Adrenal gland (tissue), 12 donors: ENCODE results near the gene INVS. TPM values are rescaled to one million over a fixed set of nuclear protein-coding genes. Genes with fewer than 3 reads are reported as not detected.

Experiments
- DNase-seq, 7 donors: peaks; one replicate each; pipeline ENCODE4 v3.0.0-alpha.2; 2019 to 2020
- H3K27ac ChIP-seq, 5 donors: fragments of 200-600 bp; sonication (generic) in 4 of 5; 1 replicate in 3 of 5; 2 replicates in 2 of 5; pipeline versions ENCODE4 v1.5.1 to v1.8.0; 2016 to 2020; ENCODE audit warnings: mild to moderate bottlenecking in 1 of 5
- H3K27me3 ChIP-seq: fragments of 200-600 bp; 2 replicates; pipeline ENCODE4 v1.8.0; 2021
- H3K36me3 ChIP-seq, 2 donors: fragments of 200-600 bp; replicated peaks in 1 of 2; 1 replicate in 1 of 2; 2 replicates in 1 of 2; pipeline versions ENCODE4 v1.5.1 to v1.8.0; 2018 to 2022
- H3K4me1 ChIP-seq, 2 donors: fragments of 200-600 bp; replicated peaks in 1 of 2; 1 replicate in 1 of 2; 2 replicates in 1 of 2; pipeline versions ENCODE4 v1.5.1 to v1.8.0; 2018 to 2021
- H3K4me3 ChIP-seq, 4 donors: fragments of 200-600 bp; sonication (generic) in 3 of 4; one replicate each; pipeline ENCODE4 v1.5.1; 2016 to 2018
- H3K9me3 ChIP-seq, 3 donors: fragments of 200-600 bp; sonication (generic) in 1 of 3; replicated peaks in 1 of 3; 1 replicate in 2 of 3; 2 replicates in 1 of 3; pipeline versions ENCODE4 v1.5.1 to v1.8.0; 2016 to 2021
- CTCF ChIP-seq, 6 experiments: fragments of 450-650 bp in 4 of 6; fragments of 200-600 bp in 2 of 6; sonication (generic) in 1 of 6; IDR thresholded peaks; 1 replicate in 5 of 6; 2 replicates in 1 of 6; pipeline versions ENCODE4 v1.5.1 to v1.8.0; 2016 to 2021; ENCODE audit warnings: antibody characterized with exemption in 6 of 6, mild to moderate bottlenecking in 2 of 6, moderate library complexity in 1 of 6
- POLR2A ChIP-seq, 2 donors: fragments of 450-650 bp; IDR thresholded peaks; one replicate each; pipeline ENCODE4 v1.6.1; 2017; ENCODE audit warnings: antibody characterized with exemption in 2 of 2, mild to moderate bottlenecking in 2 of 2, moderate library complexity in 1 of 2
- WGBS, 4 donors: extraction: QIAGEN DNeasy Blood & Tissue Kit in 2 of 4; methylation state at CpG; one replicate each; pipeline versions ENCODE4 v1.1.5 to v1.1.7; 2013 to 2017; 5-methylcytosine and 5-hydroxymethylcytosine counted together
- intact Hi-C, 2 donors: fragments of 100-400 bp; cut with DNase I; formaldehyde crosslinking; loops; one replicate each; pipeline versions ENCODE4 v1.14.1 to v1.15.0; 2022 to 2023
- polyA plus RNA-seq, 3 donors: library from polyadenylated mRNA; stranded (reverse); fragments of 200-250 nt in 2 of 3; fragments of 350-450 nt in 1 of 3; fragmentation: Illumina TruSeq in 1 of 3; extraction: RNeasy Lipid Tissue Mini Kit (QIAGEN cat#74804) in 1 of 3; gene quantifications; one replicate each; pipeline ENCODE4 v1.2.3, GENCODE V29; 2013 to 2014
- total RNA-seq, 9 donors: library from RNA; depleted of rRNA in 4 of 9; stranded (reverse); fragments of >200 nt in 4 of 9; fragments of 120-200 nt in 1 of 9; fragmentation: NEBNext Ultra II Directional in 1 of 9; extraction: Animal tissue kit (Norgen Biotek cat#: 25700) in 1 of 9; gene quantifications; one replicate each; pipeline versions ENCODE4 v1.1.0 to v1.2.4, GENCODE V29; 2013 to 2023
- donor health status: healthy with polysubstance abuse.
- donor health status: Bipolar disorder and iron deficiency.
- donor health status: DM: yes; HTN: yes; CAD: no.
- donor health status: DM: no; HTN: no; CAD: no.
- donor health status: DM: no; HTN: no; CAD: no.
- donor health status: DM: yes; HTN: yes; CAD: no.

Gene INVS
- total and polyA plus RNA-seq, 12 donors, result 6.4 to 47.7 (median 24.4) TPM

- Histone ChIP-seq H3K9me3 (no peaks in the 10 kb centered on the region), H3K4me3 (no peak overlapping the region), H3K27me3 (no peaks in the 10 kb centered on the region), H3K4me1 (peaks cover 0 to 2% of the 10 kb centered on the region in 2 donors), H3K36me3 (no peaks in the 10 kb centered on the region), H3K27ac (no peak overlapping the region)
- intact Hi-C loops, result loop anchor here in 1 of 2 donors (10.0 kb wide), 1 partner anchor 183 kb away; no protein-coding TSS in a partner anchor
- no peak for DNase-seq
- WGBS, 4 donors, result 92 to 100% (median 96%) methylated on average over 2 of the region's 2 CpGs
- no peak for TF ChIP-seq POLR2A (IDR thresholded peaks at IDR 0.05)
- TF ChIP-seq CTCF (IDR thresholded peaks at IDR 0.05), result no peak
These were observed 118.5 kb downstream of the INVS start for GRCh38 chr9:100217536-100217935.

- 68 to 96% (median 81%) methylated on average over 1 of the region's 1 CpG for WGBS, 4 donors
- no peak overlapping the region for H3K27ac ChIP-seq
- no peaks in the 10 kb centered on the region for H3K36me3 ChIP-seq
- H3K4me1 ChIP-seq, result peaks cover 0 to 8% of the 10 kb centered on the region in 2 donors
- intact Hi-C loops, result loop anchor here in 1 of 2 donors (10.0 kb wide), 1 partner anchor 185 kb away; no protein-coding TSS in a partner anchor
- no peak overlapping the region for H3K4me3 ChIP-seq
- H3K9me3 ChIP-seq, result no peaks in the 10 kb centered on the region
- no peak for TF ChIP-seq POLR2A (IDR thresholded peaks at IDR 0.05)
- TF ChIP-seq CTCF (IDR thresholded peaks at IDR 0.05), result no peak
- no peak for DNase-seq
- H3K27me3 ChIP-seq, result no peaks in the 10 kb centered on the region
These were observed 120.3 kb downstream of the INVS start for GRCh38 chr9:100219347-100219746.

- TF ChIP-seq CTCF (IDR thresholded peaks at IDR 0.05) (no peak), POLR2A (IDR thresholded peaks at IDR 0.05) (no peak)
- intact Hi-C loops, result loop anchor here in 1 of 2 donors (5.0 kb wide), 1 partner anchor 189 kb away; no protein-coding TSS in a partner anchor
- no peak for DNase-seq
- H3K27me3 ChIP-seq, result no peaks in the 10 kb centered on the region
- H3K27ac ChIP-seq, result no peak overlapping the region
- peaks cover 0 to 8% of the 10 kb centered on the region in 2 donors for H3K4me1 ChIP-seq
- no peaks in the 10 kb centered on the region for H3K36me3 ChIP-seq
- WGBS, 4 donors, result 89 to 97% (median 94%) methylated on average over 1 of the region's 1 CpG
- H3K9me3 ChIP-seq, result no peaks in the 10 kb centered on the region
- no peak overlapping the region for H3K4me3 ChIP-seq
These were observed 121.9 kb downstream of the INVS start for GRCh38 chr9:100220936-100221335.

GRCh38 chr9:100221538-100221937, 122.5 kb downstream of the INVS start:
- 77 to 86% (median 82%) methylated on average over 1 of the region's 1 CpG for WGBS, 4 donors
- DNase-seq, result no peak
- TF ChIP-seq CTCF (IDR thresholded peaks at IDR 0.05), result no peak
- TF ChIP-seq POLR2A (IDR thresholded peaks at IDR 0.05), result no peak
- Histone ChIP-seq H3K4me3 (no peak overlapping the region), H3K4me1 (peaks cover 0 to 8% of the 10 kb centered on the region in 2 donors), H3K36me3 (no peaks in the 10 kb centered on the region), H3K9me3 (no peaks in the 10 kb centered on the region), H3K27me3 (no peaks in the 10 kb centered on the region), H3K27ac (no peak overlapping the region)
- intact Hi-C loops, result loop anchor here in 1 of 2 donors (5.0 kb wide), 1 partner anchor 189 kb away; no protein-coding TSS in a partner anchor
